Kidney (tissue), 14 donors: Measurements from ENCODE around the gene CHRNE. TPM values are rescaled to one million over a fixed set of nuclear protein-coding genes. Genes with fewer than 3 reads are reported as not detected.

Source experiments
- DNase-seq, 5 donors: peaks; one replicate each; pipeline ENCODE4 v3.0.0-alpha.2; 2013 to 2020
- FAIRE-seq: peaks from 2 replicates; lab custom pipeline; 2012; peaks lifted over from hg19 to GRCh38; lab: Jason Lieb, UNC
- H3K27ac ChIP-seq, 2 donors: one replicate each; pipeline ENCODE4 v1.7.0; 2013; ENCODE audit warnings: low read depth in 2 of 2, low read length in 2 of 2, inconsistent platforms in 1 of 2
- H3K27me3 ChIP-seq: one replicate; pipeline ENCODE4 v1.7.1; 2013; ENCODE audit warnings: low read length, inconsistent platforms; ENCODE audit not compliant: control insufficient read depth, insufficient read depth
- H3K36me3 ChIP-seq, 3 donors: one replicate each; pipeline versions ENCODE4 v1.7.0 to v1.7.1; 2013; ENCODE audit warnings: low read length in 3 of 3, control low read depth in 1 of 3, inconsistent platforms in 1 of 3; ENCODE audit not compliant: insufficient read depth in 3 of 3, control insufficient read depth in 2 of 3
- H3K4me1 ChIP-seq, 3 donors: one replicate each; pipeline versions ENCODE4 v1.7.0 to v1.7.1; 2013; ENCODE audit warnings: low read length in 3 of 3, inconsistent platforms in 1 of 3, low read depth in 1 of 3; ENCODE audit not compliant: control insufficient read depth in 2 of 3, insufficient read depth in 2 of 3
- H3K4me3 ChIP-seq, 3 donors: one replicate each; pipeline versions ENCODE4 v1.7.0 to v1.8.1; 2013; ENCODE audit warnings: low read length in 3 of 3, control low read depth in 1 of 3, inconsistent platforms in 1 of 3
- H3K9ac ChIP-seq, 3 donors: one replicate each; pipeline versions ENCODE4 v1.7.0 to v1.7.1; 2013; ENCODE audit warnings: low read length in 3 of 3, control low read depth in 1 of 3, inconsistent platforms in 1 of 3
- H3K9me3 ChIP-seq, 3 donors: one replicate each; pipeline versions ENCODE4 v1.7.0 to v1.7.1; 2013; ENCODE audit warnings: low read length in 3 of 3, control low read depth in 1 of 3, inconsistent platforms in 1 of 3; ENCODE audit not compliant: control insufficient read depth in 2 of 3, insufficient read depth in 1 of 3
- intact Hi-C: fragments of 100-400 bp; cut with DNase I; formaldehyde crosslinking; loops from one replicate; pipeline ENCODE4 v1.11.1; 2022
- polyA plus RNA-seq: library from polyadenylated mRNA; stranded (reverse); fragments of 350-450 nt; fragmentation: Illumina TruSeq; extraction: RNeasy Lipid Tissue Mini Kit (QIAGEN cat#74804); gene quantifications from one replicate; pipeline ENCODE4 v1.2.3, GENCODE V29; 2014; ENCODE audit warnings: low read depth, low replicate concordance; ENCODE audit not compliant: insufficient read depth
- total RNA-seq: library from RNA; stranded (reverse); fragmentation: NEBNext Ultra II Directional; extraction: Animal tissue kit (Norgen Biotek cat#: 25700); gene quantifications from one replicate; pipeline ENCODE4 v1.2.1, GENCODE V29; 2021
- TF ChIP-seq, protein P1 (sequence below): IDR thresholded peaks from 3 replicates; pipeline ENCODE4 v1.5.1; 2012; ENCODE audit warnings: mild to moderate bottlenecking, moderate library complexity, borderline replicate concordance; ENCODE audit not compliant: insufficient read depth; ENCODE audit errors: extremely low read depth
- donor health status: control.
- donor health status: control.
- donor health status: control.
- donor health status: control.
- donor health status: control.
- donor health status: DM: yes; HTN: yes; CAD: no.
- donor health status: Normal renal cell carcinoma (clear cell type).

CHRNE gene
- total and polyA plus RNA-seq, 2 donors from 2014 or later, result 0.82 to 1.3 TPM

GRCh38 chr17:4901648-4902344 lies 1.1 kb downstream of the CHRNE start:
- Histone ChIP-seq H3K27me3 (peaks cover 2% of the 10 kb centered on the region), H3K4me3 (peak overlapping the region in 1 of 3 donors; percentile 35), H3K36me3 (no peaks in the 10 kb centered on the region), H3K9me3 (no peaks in the 10 kb centered on the region), H3K27ac (peak overlapping the region; percentile 24 to 43), H3K9ac (no peak overlapping the region), H3K4me1 (peaks cover 0 to 20% (median 5%) of the 10 kb centered on the region in 3 donors)
- TF ChIP-seq, protein P1, sequence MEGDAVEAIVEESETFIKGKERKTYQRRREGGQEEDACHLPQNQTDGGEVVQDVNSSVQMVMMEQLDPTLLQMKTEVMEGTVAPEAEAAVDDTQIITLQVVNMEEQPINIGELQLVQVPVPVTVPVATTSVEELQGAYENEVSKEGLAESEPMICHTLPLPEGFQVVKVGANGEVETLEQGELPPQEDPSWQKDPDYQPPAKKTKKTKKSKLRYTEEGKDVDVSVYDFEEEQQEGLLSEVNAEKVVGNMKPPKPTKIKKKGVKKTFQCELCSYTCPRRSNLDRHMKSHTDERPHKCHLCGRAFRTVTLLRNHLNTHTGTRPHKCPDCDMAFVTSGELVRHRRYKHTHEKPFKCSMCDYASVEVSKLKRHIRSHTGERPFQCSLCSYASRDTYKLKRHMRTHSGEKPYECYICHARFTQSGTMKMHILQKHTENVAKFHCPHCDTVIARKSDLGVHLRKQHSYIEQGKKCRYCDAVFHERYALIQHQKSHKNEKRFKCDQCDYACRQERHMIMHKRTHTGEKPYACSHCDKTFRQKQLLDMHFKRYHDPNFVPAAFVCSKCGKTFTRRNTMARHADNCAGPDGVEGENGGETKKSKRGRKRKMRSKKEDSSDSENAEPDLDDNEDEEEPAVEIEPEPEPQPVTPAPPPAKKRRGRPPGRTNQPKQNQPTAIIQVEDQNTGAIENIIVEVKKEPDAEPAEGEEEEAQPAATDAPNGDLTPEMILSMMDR, result no peak
- intact Hi-C loops, result no loop called here
- DNase-seq (peak in 2 of 5 donors; percentile 69 to 88), FAIRE-seq (no peak)

DNA sequence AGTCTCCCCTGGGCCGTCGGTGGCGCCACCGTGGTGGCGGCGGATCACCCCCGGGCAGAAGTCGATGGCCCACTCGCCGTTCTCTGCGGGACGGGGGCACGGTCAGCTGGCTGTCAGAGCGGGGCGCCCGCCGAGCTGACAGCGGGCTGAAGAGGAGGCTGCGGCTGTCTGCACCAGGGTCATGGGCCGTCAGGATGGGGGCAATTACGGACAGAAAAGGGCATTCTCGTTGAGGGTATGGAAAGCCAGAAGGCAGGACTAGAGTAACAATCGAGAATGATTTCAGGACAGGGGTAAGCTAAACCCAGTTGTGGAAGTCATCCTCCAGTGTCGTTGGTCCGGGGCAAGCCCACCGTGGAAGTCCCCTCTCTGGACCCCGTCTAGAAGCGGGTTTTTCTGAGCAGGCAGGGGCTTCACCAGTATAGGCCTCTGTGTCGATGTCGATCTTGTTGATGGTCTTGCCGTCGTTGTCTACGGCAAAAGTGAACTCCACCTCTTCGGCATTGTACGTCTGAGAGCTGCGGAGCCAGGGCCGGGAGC lies 1.7 kb downstream of the CHRNE start:
- Histone ChIP-seq H3K4me1 (peaks cover 0 to 20% (median 5%) of the 10 kb centered on the region in 3 donors), H3K9ac (no peak overlapping the region), H3K27ac (peak overlapping the region in 1 of 2 donors; percentile 4), H3K9me3 (no peaks in the 10 kb centered on the region), H3K27me3 (peaks cover 2% of the 10 kb centered on the region), H3K4me3 (peak overlapping the region in 1 of 3 donors; percentile 35), H3K36me3 (peaks cover 0 to 3% (median 0%) of the 10 kb centered on the region in 3 donors)
- TF ChIP-seq, protein P1, result no peak
- no peak for DNase-seq
- no peak for FAIRE-seq
- intact Hi-C loops, result no loop called here

DNA sequence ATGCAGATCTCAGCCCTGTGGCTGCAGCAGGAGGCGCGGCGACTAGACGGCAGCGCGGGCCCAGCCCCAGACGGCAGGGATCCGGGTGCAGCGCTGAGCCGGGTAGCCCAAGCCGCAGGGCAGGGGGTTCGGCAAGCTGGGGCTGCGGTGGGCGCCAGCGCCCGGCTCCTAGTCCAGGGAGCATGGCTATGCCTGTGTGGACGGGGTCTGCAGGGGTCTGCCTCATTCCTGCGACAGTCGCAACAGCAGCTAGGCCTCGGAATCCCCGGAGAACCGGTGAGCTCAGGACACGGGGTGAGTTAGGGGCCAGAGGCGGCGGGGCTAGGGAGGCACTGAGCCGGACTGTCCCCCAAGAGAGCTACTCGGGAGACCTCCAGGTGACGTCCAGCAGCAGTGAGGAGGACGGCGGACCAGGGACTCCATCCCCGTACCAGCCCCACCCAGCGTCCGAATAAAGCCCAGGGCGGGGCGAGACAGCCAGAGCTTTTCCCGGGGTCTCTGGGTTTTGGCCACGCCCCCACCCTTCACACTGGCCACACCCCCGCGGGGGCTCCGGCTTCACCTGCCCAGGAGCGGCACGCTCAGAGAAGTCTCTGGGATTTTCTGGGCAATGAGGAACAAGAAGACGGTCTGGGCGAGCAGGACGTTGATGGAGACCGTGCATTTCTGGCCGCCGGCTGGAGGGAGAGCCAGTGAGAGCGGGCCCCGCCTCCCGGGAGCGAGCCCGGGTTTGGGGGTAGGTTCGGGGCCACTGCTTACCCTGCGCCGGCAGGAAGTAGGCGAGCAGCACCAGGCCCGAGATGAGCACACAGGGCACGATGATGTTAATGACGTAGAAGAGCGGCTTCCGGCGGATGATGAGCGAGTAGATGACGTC lies 2.4 kb downstream of the CHRNE start:
- FAIRE-seq (no peak), DNase-seq (peak; percentile 57 to 87 (median 70))
- Histone ChIP-seq H3K27ac (no peak overlapping the region), H3K4me1 (peaks cover 0 to 20% (median 5%) of the 10 kb centered on the region in 3 donors), H3K36me3 (peaks cover 0 to 4% (median under 1%) of the 10 kb centered on the region in 3 donors), H3K4me3 (peak overlapping the region in 1 of 3 donors; percentile 68), H3K9ac (no peak overlapping the region), H3K27me3 (peaks cover 2% of the 10 kb centered on the region), H3K9me3 (no peaks in the 10 kb centered on the region)
- intact Hi-C loops, result no loop called here
- TF ChIP-seq, protein P1, result no peak
